Thyroid gland (tissue), 4 donors: ENCODE measurements around the gene CLIC5.

ENCODE experiments used
- CTCF ChIP-seq, 6 experiments: fragments of 200-600 bp in 3 of 6; fragments of 450-650 bp in 3 of 6; sonication (generic) in 3 of 6; IDR thresholded peaks; one replicate each; pipeline ENCODE4 v1.5.1; 2016 to 2019; ENCODE audit warnings: antibody characterized with exemption in 6 of 6, mild to moderate bottlenecking in 2 of 6, inconsistent platforms in 1 of 6, moderate library complexity in 1 of 6
- POLR2A ChIP-seq, 2 donors: fragments of 450-650 bp; IDR thresholded peaks; one replicate each; pipeline ENCODE4 v1.6.1; 2017; ENCODE audit warnings: antibody characterized with exemption in 2 of 2, mild to moderate bottlenecking in 2 of 2, moderate library complexity in 1 of 2

DNA sequence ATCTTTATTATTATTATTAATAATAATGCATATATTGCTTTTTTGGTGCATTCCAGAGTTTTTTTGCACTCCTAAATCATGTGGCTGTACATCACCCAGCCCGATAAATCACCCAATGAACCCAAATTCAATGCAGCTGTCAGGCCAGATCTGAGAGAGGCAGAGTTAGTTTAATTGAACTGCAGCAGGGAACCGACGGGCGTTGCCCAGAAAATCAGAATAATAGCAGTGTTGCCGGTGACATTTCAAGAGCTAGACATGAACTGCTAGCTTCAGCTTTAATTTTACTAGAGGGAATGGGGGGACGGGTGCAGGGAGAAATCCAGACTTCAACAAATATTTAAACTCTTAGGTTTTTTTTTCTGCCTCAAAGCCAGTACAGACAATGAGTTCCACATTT, 135.0 kb downstream of the CLIC5 start:
- no peak for TF ChIP-seq CTCF (IDR thresholded peaks at IDR 0.05)
- TF ChIP-seq POLR2A (IDR thresholded peaks at IDR 0.05) = no peak
